Trophoblast cell (in vitro differentiated cells and primary cell): ENCODE measurements around the gene TMEM9B.
"Not testable (repeated sequence)": the region's sequence is repeated elsewhere in the genome, so short reads cannot be mapped to it uniquely, and the experiment has no call there.

ENCODE experiments used
- DNase-seq, 2 donors: peaks; one replicate each; pipeline ENCODE4 v3.0.0-alpha.2; 2016
- H2AFZ ChIP-seq: 2 replicates; pipeline ENCODE4 v1.6.1; 2013; ENCODE audit warnings: low read length, moderate library complexity, mild to moderate bottlenecking; ENCODE audit not compliant: insufficient read depth, poor library complexity
- H2AK5ac ChIP-seq: 2 replicates; pipeline ENCODE4 v1.6.1; 2013; ENCODE audit warnings: mild to moderate bottlenecking, low read length
- H2BK120ac ChIP-seq: 2 replicates; pipeline ENCODE4 v1.6.1; 2013; ENCODE audit warnings: low read length, mild to moderate bottlenecking, moderate library complexity; ENCODE audit not compliant: insufficient read depth, poor library complexity
- H2BK12ac ChIP-seq: 2 replicates; pipeline ENCODE4 v1.6.1; 2013; ENCODE audit warnings: mild to moderate bottlenecking, low read length, moderate library complexity
- H2BK5ac ChIP-seq: 2 replicates; pipeline ENCODE4 v1.6.1; 2013; ENCODE audit warnings: low read length, low read depth, moderate library complexity, mild to moderate bottlenecking; ENCODE audit not compliant: poor library complexity
- H3K14ac ChIP-seq: 2 replicates; pipeline ENCODE4 v1.6.1; 2013; ENCODE audit warnings: mild to moderate bottlenecking, low read length
- H3K18ac ChIP-seq: 2 replicates; pipeline ENCODE4 v1.6.1; 2013; ENCODE audit warnings: mild to moderate bottlenecking, low read length
- H3K23ac ChIP-seq: 2 replicates; pipeline ENCODE4 v1.6.1; 2013; ENCODE audit warnings: low read length
- H3K27ac ChIP-seq: 2 replicates; pipeline ENCODE4 v1.5.1; 2013; ENCODE audit warnings: low read depth, mild to moderate bottlenecking, inconsistent platforms, low read length, moderate library complexity
- H3K27me3 ChIP-seq: 2 replicates; pipeline ENCODE4 v1.6.1; 2013; ENCODE audit warnings: inconsistent platforms, mild to moderate bottlenecking, low read length, moderate library complexity; ENCODE audit not compliant: insufficient read depth
- H3K36me3 ChIP-seq, 2 experiments: 1 replicate in 1 of 2; 2 replicates in 1 of 2; pipeline ENCODE4 v1.6.1; 2013; ENCODE audit warnings: low read length in 2 of 2, mild to moderate bottlenecking in 2 of 2, moderate library complexity in 1 of 2; ENCODE audit not compliant: insufficient read depth in 2 of 2, control insufficient read depth in 1 of 2
- H3K4ac ChIP-seq: 2 replicates; pipeline ENCODE4 v1.6.1; 2013; ENCODE audit warnings: low read depth, mild to moderate bottlenecking, low read length, moderate library complexity
- H3K4me1 ChIP-seq, 2 experiments: 1 replicate in 1 of 2; 2 replicates in 1 of 2; pipeline ENCODE4 v1.6.1; 2013; ENCODE audit warnings: low read length in 2 of 2, mild to moderate bottlenecking in 2 of 2, moderate library complexity in 1 of 2; ENCODE audit not compliant: insufficient read depth in 2 of 2, control insufficient read depth in 1 of 2
- H3K4me2 ChIP-seq: 2 replicates; pipeline ENCODE4 v1.6.1; 2013; ENCODE audit warnings: inconsistent platforms, mild to moderate bottlenecking, low read length, moderate library complexity
- H3K4me3 ChIP-seq: 2 replicates; pipeline ENCODE4 v1.5.1; 2013; ENCODE audit warnings: mild to moderate bottlenecking, low read depth, low read length, inconsistent platforms
- H3K79me1 ChIP-seq: one replicate; pipeline ENCODE4 v1.6.1; 2013; ENCODE audit warnings: low read length
- H3K79me2 ChIP-seq: 2 replicates; pipeline ENCODE4 v1.6.1; 2013; ENCODE audit warnings: low read length, mild to moderate bottlenecking; ENCODE audit not compliant: control insufficient read depth, insufficient read depth, poor library complexity
- H3K9ac ChIP-seq: 2 replicates; pipeline ENCODE4 v1.6.1; 2013; ENCODE audit warnings: mild to moderate bottlenecking, low read length
- H3K9me3 ChIP-seq: 2 replicates; pipeline ENCODE4 v1.6.1; 2013; ENCODE audit warnings: low read depth, mild to moderate bottlenecking, control low read depth, inconsistent platforms, low read length; ENCODE audit not compliant: insufficient read depth
- H4K12ac ChIP-seq: 2 replicates; pipeline ENCODE4 v1.6.1; 2013; ENCODE audit warnings: low read depth, mild to moderate bottlenecking, low read length, moderate library complexity
- H4K8ac ChIP-seq: 2 replicates; pipeline ENCODE4 v1.6.1; 2013; ENCODE audit warnings: low read depth, mild to moderate bottlenecking, low read length, moderate library complexity
- H4K91ac ChIP-seq: one replicate; pipeline ENCODE4 v1.6.1; 2013; ENCODE audit warnings: low read depth, mild to moderate bottlenecking, low read length, moderate library complexity
- WGBS: extraction: QIAGEN DNeasy Blood & Tissue Kit; methylation state at CpG from one replicate; pipeline ENCODE4 v1.1.7; 2013; ENCODE audit warnings: missing lambda C conversion rate; ENCODE audit not compliant: insufficient read length, insufficient coverage; ENCODE audit errors: extremely low coverage; 5-methylcytosine and 5-hydroxymethylcytosine counted together

TMEM9B gene

GRCh38 chr11:8985462-8985861 is 21.2 kb upstream of the TMEM9B start:
- H4K12ac ChIP-seq: no peak overlapping the region
- no peak overlapping the region for H3K9ac ChIP-seq
- no peak overlapping the region for H2BK5ac ChIP-seq
- H2AK5ac ChIP-seq: no peak overlapping the region
- H2BK12ac ChIP-seq: no peak overlapping the region
- no CpG with 5 or more reads among the region's 5 CpGs for WGBS
- no peak overlapping the region for H3K4me2 ChIP-seq
- no peaks in the 10 kb centered on the region for H3K79me1 ChIP-seq
- H3K27ac ChIP-seq: no peak overlapping the region
- no peak overlapping the region for H3K18ac ChIP-seq
- no peak overlapping the region for H2BK120ac ChIP-seq
- H3K4me1 ChIP-seq: peaks cover 0 to 3% of the 10 kb centered on the region in 2 experiments
- no peak overlapping the region for H3K4me3 ChIP-seq
- H3K23ac ChIP-seq: no peak overlapping the region
- DNase-seq: no peak
- no peak overlapping the region for H3K4ac ChIP-seq
- no peaks in the 10 kb centered on the region for H3K36me3 ChIP-seq
- no peaks in the 10 kb centered on the region for H3K79me2 ChIP-seq
- H2AFZ ChIP-seq: no peak overlapping the region
- no peaks in the 10 kb centered on the region for H3K9me3 ChIP-seq
- no peak overlapping the region for H3K14ac ChIP-seq
- H4K91ac ChIP-seq: no peak overlapping the region
- no peak overlapping the region for H4K8ac ChIP-seq
- no peaks in the 10 kb centered on the region for H3K27me3 ChIP-seq

- no peak overlapping the region for H2BK5ac ChIP-seq
- H3K18ac ChIP-seq: no peak overlapping the region
These were observed 19.3 kb upstream of the TMEM9B start for GRCh38 chr11:8983552-8983951.

GRCh38 chr11:8980485-8980884 is 16.2 kb upstream of the TMEM9B start:
- no peaks in the 10 kb centered on the region for H3K79me2 ChIP-seq
- no peak overlapping the region for H4K12ac ChIP-seq
- H3K4me1 ChIP-seq: no peaks in the 10 kb centered on the region
- no peak overlapping the region for H3K27ac ChIP-seq
- H2BK12ac ChIP-seq: no peak overlapping the region
- H3K27me3 ChIP-seq: no peaks in the 10 kb centered on the region
- no peak overlapping the region for H3K23ac ChIP-seq
- no peak overlapping the region for H3K4me2 ChIP-seq
- no peaks in the 10 kb centered on the region for H3K36me3 ChIP-seq
- no peak overlapping the region for H3K4me3 ChIP-seq
- no peak overlapping the region for H2AFZ ChIP-seq
- H2AK5ac ChIP-seq: no peak overlapping the region
- H3K9ac ChIP-seq: no peak overlapping the region
- no peaks in the 10 kb centered on the region for H3K9me3 ChIP-seq
- no peaks in the 10 kb centered on the region for H3K79me1 ChIP-seq
- H4K91ac ChIP-seq: no peak overlapping the region
- no peak overlapping the region for H2BK120ac ChIP-seq
- H4K8ac ChIP-seq: no peak overlapping the region
- WGBS: no CpG with 5 or more reads among the region's 3 CpGs
- H2BK5ac ChIP-seq: no peak overlapping the region
- no peak overlapping the region for H3K18ac ChIP-seq
- H3K4ac ChIP-seq: no peak overlapping the region
- DNase-seq: no peak
- no peak overlapping the region for H3K14ac ChIP-seq

More at GRCh38 chr11:8983552-8983951, 19.3 kb upstream of the TMEM9B start:
- Histone ChIP-seq H2BK12ac (no peak overlapping the region), H3K23ac (no peak overlapping the region), H3K4me2 (no peak overlapping the region), H4K8ac (no peak overlapping the region), H3K27me3 (no peaks in the 10 kb centered on the region), H3K9me3 (no peaks in the 10 kb centered on the region), H3K36me3 (no peaks in the 10 kb centered on the region), H3K4me1 (no peaks in the 10 kb centered on the region), H3K14ac (no peak overlapping the region), H3K4me3 (no peak overlapping the region), H3K79me2 (no peaks in the 10 kb centered on the region), H3K9ac (no peak overlapping the region), H4K91ac (no peak overlapping the region), H3K4ac (no peak overlapping the region), H4K12ac (no peak overlapping the region), H2AK5ac (no peak overlapping the region), H3K79me1 (no peaks in the 10 kb centered on the region), H2AFZ (no peak overlapping the region), H3K27ac (no peak overlapping the region), H2BK120ac (no peak overlapping the region)
- DNase-seq: no peak
- no CpG with 5 or more reads among the region's 2 CpGs for WGBS

- H2BK120ac ChIP-seq, H4K91ac ChIP-seq, H3K27ac ChIP-seq, H3K14ac ChIP-seq, H3K4me2 ChIP-seq, H3K27me3 ChIP-seq, H4K12ac ChIP-seq, H2AFZ ChIP-seq, H3K18ac ChIP-seq, H3K36me3 ChIP-seq, H4K8ac ChIP-seq, H2BK5ac ChIP-seq, H3K9ac ChIP-seq, H2BK12ac ChIP-seq, DNase-seq, H3K4me1 ChIP-seq, H3K4me3 ChIP-seq, H3K23ac ChIP-seq, H3K79me2 ChIP-seq, H3K9me3 ChIP-seq, H3K4ac ChIP-seq, H2AK5ac ChIP-seq, H3K79me1 ChIP-seq: not testable (repeated sequence)
- WGBS: no CpG with 5 or more reads among the region's 7 CpGs
These were observed 15.1 kb upstream of the TMEM9B start for GRCh38 chr11:8979365-8979764.
